IMR-90 (cell line): ENCODE results near the gene GPATCH2L. TPM values are rescaled to one million over a fixed set of nuclear protein-coding genes. Genes with fewer than 3 reads are reported as not detected.

Experiments
- ATAC-seq: fragments of 200-7000 bp; cut with Tn5 transposase; 2 replicates; pipeline ENCODE4 v1.9.1; 2020; ENCODE audit warnings: low read depth, mild to moderate bottlenecking, moderate library complexity
- Bru-seq: library from RNA; stranded (reverse); fragments of 400-500 nt; gene quantifications from one replicate; lab custom pipeline; 2021; lab: Mats Ljungman, UMichigan
- BruChase-seq, 2 experiments: library from RNA; stranded (reverse); fragments of 400-500 nt; gene quantifications; one replicate each; lab custom pipeline; 2021; lab: Mats Ljungman, UMichigan
- BruUV-seq: library from RNA; stranded (reverse); fragments of 400-500 nt; replicated peaks from 2 replicates; lab custom pipeline; 2021; lab: Mats Ljungman, UMichigan
- CTCF ChIA-PET: fragments of 300-600 bp; formaldehyde crosslinking; extraction: SDS; loops from one replicate; lab custom pipeline; 2021; ENCODE audit warnings: antibody characterized with exemption; lab: Yijun Ruan, JAX
- POLR2A ChIA-PET: fragments of 300-600 bp; sonication (Branson Sonifier 250); formaldehyde crosslinking; loops from one replicate; lab custom pipeline; 2022; ENCODE audit warnings: antibody characterized with exemption; ENCODE audit not compliant: unreplicated experiment; lab: Charles Lee
- DNase-seq: peaks from one replicate; pipeline ENCODE4 v3.0.0; 2013
- H2AFZ ChIP-seq: replicated peaks from 2 replicates; pipeline ENCODE3; 2013; ENCODE audit warnings: low read length, mild to moderate bottlenecking; ENCODE audit not compliant: poor library complexity
- H2AK5ac ChIP-seq: 2 replicates; pipeline ENCODE4 v1.6.1; 2013; ENCODE audit warnings: low read depth, low read length, inconsistent platforms
- H2AK9ac ChIP-seq: replicated peaks from 2 replicates; pipeline ENCODE3; 2013; ENCODE audit warnings: mild to moderate bottlenecking, low read depth, low read length, moderate library complexity; ENCODE audit not compliant: poor library complexity
- H2BK120ac ChIP-seq: 2 replicates; pipeline ENCODE4 v1.6.1; 2013; ENCODE audit warnings: low read depth, low read length, inconsistent platforms
- H2BK15ac ChIP-seq: 3 replicates; pipeline ENCODE4 v1.6.1; 2013; ENCODE audit warnings: low read depth, low read length, inconsistent platforms
- H2BK20ac ChIP-seq: 2 replicates; pipeline ENCODE4 v1.6.1; 2013; ENCODE audit warnings: low read depth, mild to moderate bottlenecking, inconsistent platforms, low read length, moderate library complexity
- H2BK5ac ChIP-seq: 2 replicates; pipeline ENCODE4 v1.6.1; 2013; ENCODE audit warnings: mild to moderate bottlenecking, low read depth, low read length, inconsistent platforms; ENCODE audit not compliant: poor library complexity, severe bottlenecking
- H3K14ac ChIP-seq: replicated peaks from 2 replicates; pipeline ENCODE4 v1.6.1; 2013; ENCODE audit warnings: low read depth, low read length, inconsistent platforms
- H3K18ac ChIP-seq: 2 replicates; pipeline ENCODE4 v1.6.1; 2013; ENCODE audit warnings: low read depth, low read length, control low read depth
- H3K23ac ChIP-seq: 2 replicates; pipeline ENCODE4 v1.6.1; 2013; ENCODE audit warnings: low read depth, low read length, inconsistent platforms
- H3K27ac ChIP-seq: 2 replicates; pipeline ENCODE4 v1.5.1; 2013; ENCODE audit warnings: mild to moderate bottlenecking, control low read depth, low read length; ENCODE audit not compliant: insufficient read depth
- H3K27me3 ChIP-seq: 2 replicates; pipeline ENCODE4 v1.6.1; 2013; ENCODE audit warnings: low read length; ENCODE audit not compliant: control insufficient read depth, insufficient read depth
- H3K36me3 ChIP-seq: 2 replicates; pipeline ENCODE4 v1.6.1; 2013; ENCODE audit warnings: low read length, mixed read lengths; ENCODE audit not compliant: control insufficient read depth, insufficient read depth
- H3K4ac ChIP-seq: 2 replicates; pipeline ENCODE4 v1.6.1; 2013; ENCODE audit warnings: low read depth, low read length, inconsistent platforms
- H3K4me1 ChIP-seq: 2 replicates; pipeline ENCODE4 v1.6.1; 2013; ENCODE audit warnings: low read length, mixed read lengths; ENCODE audit not compliant: control insufficient read depth, insufficient read depth
- H3K4me2 ChIP-seq: 2 replicates; pipeline ENCODE4 v1.6.1; 2013; ENCODE audit warnings: low read depth, mild to moderate bottlenecking, control low read depth, low read length, moderate library complexity
- H3K4me3 ChIP-seq: 2 replicates; pipeline ENCODE4 v1.5.1; 2013; ENCODE audit warnings: low read depth, mild to moderate bottlenecking, control low read depth, low read length, moderate library complexity; ENCODE audit not compliant: insufficient read depth
- H3K56ac ChIP-seq: 2 replicates; pipeline ENCODE4 v1.6.1; 2013; ENCODE audit warnings: low read length, inconsistent platforms; ENCODE audit not compliant: insufficient read depth; ENCODE audit errors: extremely low read depth
- H3K79me1 ChIP-seq, 2 experiments: 2 replicates each; pipeline ENCODE4 v1.6.1; 2013; ENCODE audit warnings: low read length in 2 of 2, inconsistent platforms in 1 of 2, low read depth in 1 of 2
- H3K9ac ChIP-seq: 2 replicates; pipeline ENCODE4 v1.6.1; 2013; ENCODE audit warnings: low read depth, low read length, control low read depth
- H3K9me1 ChIP-seq: 2 replicates; pipeline ENCODE4 v1.6.1; 2013; ENCODE audit warnings: low read length, inconsistent platforms; ENCODE audit not compliant: insufficient read depth
- H3K9me3 ChIP-seq: 2 replicates; pipeline ENCODE4 v1.6.1; 2013; ENCODE audit warnings: low read length; ENCODE audit not compliant: control insufficient read depth, insufficient read depth
- H4K20me1 ChIP-seq: 2 replicates; pipeline ENCODE4 v1.6.1; 2013; ENCODE audit warnings: low read length, inconsistent platforms; ENCODE audit not compliant: insufficient read depth
- H4K5ac ChIP-seq: 2 replicates; pipeline ENCODE4 v1.6.1; 2013; ENCODE audit warnings: mild to moderate bottlenecking, low read depth, low read length, control low read depth
- H4K8ac ChIP-seq, 2 experiments: 2 replicates each; pipeline ENCODE4 v1.6.1; 2013; ENCODE audit warnings: low read depth in 2 of 2, low read length in 2 of 2, control low read depth in 1 of 2, inconsistent platforms in 1 of 2
- H4K91ac ChIP-seq: 2 replicates; pipeline ENCODE4 v1.6.1; 2013; ENCODE audit warnings: low read depth, low read length, inconsistent platforms; ENCODE audit not compliant: insufficient read depth
- BHLHE40 ChIP-seq: fragments of 150-350 bp; IDR thresholded peaks from 2 replicates; pipeline ENCODE4 v1.6.1; 2016; ENCODE audit warnings: mild to moderate bottlenecking, low read depth, low read length
- CHD1 ChIP-seq: IDR thresholded peaks from 2 replicates; pipeline ENCODE4 v1.6.1; 2012; ENCODE audit warnings: low read depth, low read length, improper control_type of control experiment
- MAZ ChIP-seq: IDR thresholded peaks from 2 replicates; pipeline ENCODE4 v1.6.1; 2012; ENCODE audit warnings: low read depth, mild to moderate bottlenecking, low read length, improper control_type of control experiment, moderate library complexity, borderline replicate concordance
- POLR2A ChIP-seq: IDR thresholded peaks from 2 replicates; pipeline ENCODE4 v1.6.1; 2012; ENCODE audit warnings: mild to moderate bottlenecking, low read depth, low read length
- USF2 ChIP-seq: fragments of 150-350 bp; IDR thresholded peaks from 2 replicates; pipeline ENCODE4 v1.6.1; 2017; ENCODE audit warnings: mild to moderate bottlenecking, antibody characterized with exemption, low read length, low read depth
- WGBS, 2 experiments: methylation state at CpG; one replicate each; pipeline versions ENCODE4 v1.1.5 to v1.1.7; 2013; ENCODE audit warnings: missing lambda C conversion rate in 2 of 2; ENCODE audit not compliant: insufficient read length in 1 of 2; ENCODE audit errors: extremely low coverage in 2 of 2; 5-methylcytosine and 5-hydroxymethylcytosine counted together
- dilution Hi-C: fragments of 300-500 bp; cut with HindIII; formaldehyde crosslinking; loops from one replicate; pipeline ENCODE4 v1.14.3; 2018; ENCODE audit warnings: low sequenced_read_pairs; ENCODE audit not compliant: unreplicated experiment
- in situ Hi-C: fragments of 300-500 bp; cut with MboI; formaldehyde crosslinking; loops from 3 replicates; pipeline ENCODE4 v1.14.3; 2019; ENCODE audit warnings: low sequenced_read_pairs, inconsistent platforms, mixed read lengths
- intact Hi-C: fragments of 100-400 bp; cut with micrococcal nuclease; formaldehyde crosslinking; loops from 2 replicates; pipeline ENCODE4 v1.10.0; 2022
- long read RNA-seq: library from polyadenylated mRNA; unstranded; transcript quantifications from one replicate; pipeline ENCODE4 v2.0.0, GENCODE V29; 2021; ENCODE audit not compliant: unreplicated experiment
- polyA plus RNA-seq, 3 experiments: library from polyadenylated mRNA; depleted of rRNA; stranded (reverse); fragments of >200 nt; gene quantifications; 2 replicates each; pipeline ENCODE4 v1.2.3, GENCODE V29; 2012; ENCODE audit warnings: low replicate concordance in 1 of 3
- total RNA-seq: library from RNA; depleted of rRNA; stranded (reverse); fragments of >200 nt; gene quantifications from 2 replicates; pipeline ENCODE4 v1.2.3, GENCODE V29; 2012; rRNA removed

GPATCH2L gene
- 51.4 and 58.6 TPM in 2 replicates for total RNA-seq
- polyA plus RNA-seq (2012; rRNA removed) = 12.9 and 15.6 TPM in 2 replicates
- polyA plus RNA-seq (2012; cell fraction: cytosol; rRNA removed) = 29.0 and 45.3 TPM in 2 replicates
- 63.5 and 85.2 TPM in 2 replicates for polyA plus RNA-seq (2012; cell fraction: nucleus; rRNA removed; ENCODE audit: low replicate concordance)
- Bru-seq, nascent RNA = percentile 92 among the genes with signal in this experiment
- percentile 81 among the genes with signal in this experiment for BruChase-seq, experiment 1, labeled RNA remaining after a 6-hour chase
- BruChase-seq, experiment 2, labeled RNA remaining after a 2-hour chase = percentile 96 among the genes with signal in this experiment
- long read RNA-seq, full-length matches to known transcripts = 10 of 28 reads
- long read RNA-seq, partial matches to known transcripts = 5 of 28 reads
- long read RNA-seq, other reads (novel, unspliced or antisense) = 13 of 28 reads

- DNase-seq (peak; percentile 86), ATAC-seq (peak; percentile 95)
- H3K27ac ChIP-seq = peak within 1 kb of the TSS; percentile 72
- peak within 1 kb of the TSS; percentile 35 for H2BK5ac ChIP-seq
- H3K36me3 ChIP-seq = peaks cover 11% of the 10 kb centered on the region
- H3K56ac ChIP-seq = peak within 1 kb of the TSS; percentile 73; the same call in 1 of the 2 replicates
- H2BK20ac ChIP-seq = no peak within 1 kb of the TSS
- intact Hi-C loops = loop anchor here (2.0 to 10.0 kb wide), 4 partner anchors 29 to 493 kb away; no protein-coding TSS in a partner anchor
- peak within 1 kb of the TSS; percentile 50; the same call in 1 of the 2 replicates for H4K91ac ChIP-seq
- peaks cover 37% of the 10 kb centered on the region; the same call in 1 of the 2 replicates for H4K20me1 ChIP-seq
- TF ChIP-seq MAZ = peak; percentile 86; the same call in 1 of the 2 replicates
- peak; percentile 92; the same call in 1 of the 2 replicates for TF ChIP-seq CHD1
- peak; percentile 96 for TF ChIP-seq POLR2A
- peak; percentile 48 for TF ChIP-seq USF2
- TF ChIP-seq BHLHE40 = no peak
- 0 out of 2 replicates have a peak within 1 kb of the TSS, but pooled peaks have one; percentile 16 for H2AK5ac ChIP-seq
- H3K18ac ChIP-seq = no peak within 1 kb of the TSS; the same call in 1 of the 2 replicates
- peak within 1 kb of the TSS; percentile 97 for H2AK9ac ChIP-seq
- dilution Hi-C loops = no loop called here
- H3K4me3 ChIP-seq = peak within 1 kb of the TSS; percentile 64
- H3K27me3 ChIP-seq = no peaks in the 10 kb centered on the region; the same call in 1 of the 2 replicates
- peak within 1 kb of the TSS; percentile 99 for H2AFZ ChIP-seq
- peak within 1 kb of the TSS; percentile 91 to 96 for H4K8ac ChIP-seq
- peaks cover 8% of the 10 kb centered on the region for H3K4me1 ChIP-seq
- ChIA-PET POLR2A (no interaction called here), CTCF (interaction anchor here (0.5 kb wide), 1 partner anchor 34 kb away, joined by 3 read pairs; no protein-coding TSS in a partner anchor)
- H3K23ac ChIP-seq = peak within 1 kb of the TSS; percentile 18; the same call in 1 of the 2 replicates
- H3K9me1 ChIP-seq = peaks cover 9% of the 10 kb centered on the region
- peak within 1 kb of the TSS; percentile 93 for H3K4me2 ChIP-seq
- H3K14ac ChIP-seq = peak within 1 kb of the TSS; percentile 82
- H3K9ac ChIP-seq = peak within 1 kb of the TSS; percentile 81
- WGBS, 2 experiments = 0% methylated on average over 7 of the region's 43 CpGs; no CpG with 5 or more reads in 1 of the 2 experiments
- BruUV-seq = no TSS peak
- no peak within 1 kb of the TSS for H2BK120ac ChIP-seq
- H2BK15ac ChIP-seq = no peak within 1 kb of the TSS
- in situ Hi-C loops = no loop called here
- H3K4ac ChIP-seq = peak within 1 kb of the TSS; percentile 49
- peak within 1 kb of the TSS; percentile 99 for H4K5ac ChIP-seq
- H3K9me3 ChIP-seq = no peaks in the 10 kb centered on the region
- H3K79me1 ChIP-seq = peaks cover 10 to 31% of the 10 kb centered on the region in 2 experiments; a peak in 3 of 4 replicates
Observed at GRCh38 chr14:76151398-76152332, at the start of gene GPATCH2L. GPATCH2L (plus strand) TSS chr14:76151922; CDS start chr14:76154364, 2,442 bp downstream.
